Adrenal gland (tissue), 5 donors: ENCODE measurements around the gene TBC1D20.

Experiments
- POLR2A ChIP-seq, 2 donors: fragments of 450-650 bp; IDR thresholded peaks; one replicate each; pipeline ENCODE4 v1.6.1; 2017; ENCODE audit warnings: antibody characterized with exemption in 2 of 2, mild to moderate bottlenecking in 2 of 2, moderate library complexity in 1 of 2
- TF ChIP-seq, protein P1 (sequence below), 6 experiments: fragments of 450-650 bp in 4 of 6; fragments of 200-600 bp in 2 of 6; sonication (generic) in 1 of 6; IDR thresholded peaks; 1 replicate in 5 of 6; 2 replicates in 1 of 6; pipeline versions ENCODE4 v1.5.1 to v1.8.0; 2016 to 2021; ENCODE audit warnings: antibody characterized with exemption in 6 of 6, mild to moderate bottlenecking in 2 of 6, moderate library complexity in 1 of 6
- donor health status: DM: no; HTN: no; CAD: no.

DNA sequence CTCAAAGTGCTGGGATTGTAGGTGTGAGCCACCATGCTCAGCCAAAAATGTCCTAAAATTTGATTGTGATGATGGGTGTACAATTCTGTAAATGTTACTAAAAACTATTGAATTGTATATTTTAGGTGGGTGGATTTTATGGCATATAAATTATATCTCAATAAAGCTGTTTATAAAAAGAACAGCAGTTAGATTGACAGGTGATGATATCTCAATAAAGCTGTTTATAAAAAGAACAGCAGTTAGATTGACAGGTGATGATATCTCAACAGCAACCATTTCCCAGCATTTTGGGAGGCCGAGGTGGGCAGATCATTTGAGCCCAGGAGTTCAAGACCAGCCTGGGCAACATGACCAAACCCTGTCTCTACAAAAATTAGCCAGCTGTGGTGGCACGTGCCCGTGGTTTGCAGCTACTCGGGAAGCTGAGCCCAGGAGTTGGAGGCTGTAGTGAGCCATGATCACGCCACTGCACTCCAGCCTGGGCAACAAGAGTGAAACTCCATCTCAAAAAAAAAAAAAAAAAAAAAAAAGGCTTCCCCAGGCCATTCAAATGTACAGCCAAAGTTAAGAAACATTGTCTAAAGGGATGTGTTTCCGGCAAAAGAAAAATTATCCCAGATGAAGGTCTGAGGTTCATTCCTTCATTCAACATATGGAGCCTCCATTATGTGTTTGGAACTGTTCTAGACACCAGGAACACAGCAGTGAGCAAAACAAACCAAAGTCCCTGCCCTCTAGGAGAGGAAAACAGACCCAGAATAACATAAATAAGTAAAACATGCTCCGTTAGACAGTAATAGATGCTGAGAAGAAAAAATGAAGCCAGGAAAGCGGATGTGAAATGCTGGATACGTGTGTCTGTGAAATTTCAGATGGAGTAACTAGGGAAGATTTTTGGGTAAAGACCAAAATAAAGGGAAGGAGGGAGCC is 55.9 kb downstream of the TBC1D20 start:
- TF ChIP-seq, protein P1, sequence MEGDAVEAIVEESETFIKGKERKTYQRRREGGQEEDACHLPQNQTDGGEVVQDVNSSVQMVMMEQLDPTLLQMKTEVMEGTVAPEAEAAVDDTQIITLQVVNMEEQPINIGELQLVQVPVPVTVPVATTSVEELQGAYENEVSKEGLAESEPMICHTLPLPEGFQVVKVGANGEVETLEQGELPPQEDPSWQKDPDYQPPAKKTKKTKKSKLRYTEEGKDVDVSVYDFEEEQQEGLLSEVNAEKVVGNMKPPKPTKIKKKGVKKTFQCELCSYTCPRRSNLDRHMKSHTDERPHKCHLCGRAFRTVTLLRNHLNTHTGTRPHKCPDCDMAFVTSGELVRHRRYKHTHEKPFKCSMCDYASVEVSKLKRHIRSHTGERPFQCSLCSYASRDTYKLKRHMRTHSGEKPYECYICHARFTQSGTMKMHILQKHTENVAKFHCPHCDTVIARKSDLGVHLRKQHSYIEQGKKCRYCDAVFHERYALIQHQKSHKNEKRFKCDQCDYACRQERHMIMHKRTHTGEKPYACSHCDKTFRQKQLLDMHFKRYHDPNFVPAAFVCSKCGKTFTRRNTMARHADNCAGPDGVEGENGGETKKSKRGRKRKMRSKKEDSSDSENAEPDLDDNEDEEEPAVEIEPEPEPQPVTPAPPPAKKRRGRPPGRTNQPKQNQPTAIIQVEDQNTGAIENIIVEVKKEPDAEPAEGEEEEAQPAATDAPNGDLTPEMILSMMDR (IDR thresholded peaks at IDR 0.05): no peak
- no peak for TF ChIP-seq POLR2A (IDR thresholded peaks at IDR 0.05)
